Activated CD4-positive, alpha-beta memory T cell treated with anti-CD3 and anti-CD28 coated beads, Interleukin-2, amount 10 ng/mL, durations not matched to agents 7 days and 5 days (primary cell): Measurements from ENCODE around the gene ARCN1. TPM values are rescaled to one million over a fixed set of nuclear protein-coding genes. Genes with fewer than 3 reads are reported as not detected.
"Not testable (repeated sequence)": the region's sequence is repeated elsewhere in the genome, so short reads cannot be mapped to it uniquely, and the experiment has no call there.

Experiments
- CTCF ChIA-PET: fragments of 350-600 bp; sonication (Branson Sonifier 250); formaldehyde crosslinking; loops from one replicate; lab custom pipeline; 2021; ENCODE audit warnings: antibody characterized with exemption, inconsistent platforms; lab: Charles Lee
- POLR2A ChIA-PET: fragments of 350-600 bp; sonication (Branson Sonifier 250); formaldehyde crosslinking; loops from one replicate; lab custom pipeline; 2021; ENCODE audit warnings: antibody characterized with exemption; lab: Charles Lee
- DNase-seq: peaks from one replicate; pipeline ENCODE4 v3.0.0-alpha.2; 2020
- H3K27ac Mint-ChIP-seq: one replicate; pipeline ENCODE4 v1.8.0; 2021; ENCODE audit warnings: mild to moderate bottlenecking, mixed read lengths
- H3K27me3 Mint-ChIP-seq: one replicate; pipeline ENCODE4 v1.8.0; 2021; ENCODE audit warnings: mixed read lengths
- H3K36me3 Mint-ChIP-seq: one replicate; pipeline ENCODE4 v1.8.0; 2021; ENCODE audit warnings: low read depth, mixed read lengths
- H3K4me1 Mint-ChIP-seq: one replicate; pipeline ENCODE4 v1.8.0; 2021; ENCODE audit warnings: mixed read lengths
- H3K4me3 Mint-ChIP-seq: one replicate; pipeline ENCODE4 v1.8.0; 2021; ENCODE audit warnings: mild to moderate bottlenecking, mixed read lengths
- H3K9me3 Mint-ChIP-seq: one replicate; pipeline ENCODE4 v1.8.0; 2021; ENCODE audit warnings: mixed read lengths
- total RNA-seq, 2 experiments: library from RNA; stranded (reverse); gene quantifications; one replicate each; pipeline ENCODE4 v1.2.3, GENCODE V29; 2021

The ARCN1 gene
- total RNA-seq, 2 experiments from 2014 or later = 138 to 141 TPM

DNA sequence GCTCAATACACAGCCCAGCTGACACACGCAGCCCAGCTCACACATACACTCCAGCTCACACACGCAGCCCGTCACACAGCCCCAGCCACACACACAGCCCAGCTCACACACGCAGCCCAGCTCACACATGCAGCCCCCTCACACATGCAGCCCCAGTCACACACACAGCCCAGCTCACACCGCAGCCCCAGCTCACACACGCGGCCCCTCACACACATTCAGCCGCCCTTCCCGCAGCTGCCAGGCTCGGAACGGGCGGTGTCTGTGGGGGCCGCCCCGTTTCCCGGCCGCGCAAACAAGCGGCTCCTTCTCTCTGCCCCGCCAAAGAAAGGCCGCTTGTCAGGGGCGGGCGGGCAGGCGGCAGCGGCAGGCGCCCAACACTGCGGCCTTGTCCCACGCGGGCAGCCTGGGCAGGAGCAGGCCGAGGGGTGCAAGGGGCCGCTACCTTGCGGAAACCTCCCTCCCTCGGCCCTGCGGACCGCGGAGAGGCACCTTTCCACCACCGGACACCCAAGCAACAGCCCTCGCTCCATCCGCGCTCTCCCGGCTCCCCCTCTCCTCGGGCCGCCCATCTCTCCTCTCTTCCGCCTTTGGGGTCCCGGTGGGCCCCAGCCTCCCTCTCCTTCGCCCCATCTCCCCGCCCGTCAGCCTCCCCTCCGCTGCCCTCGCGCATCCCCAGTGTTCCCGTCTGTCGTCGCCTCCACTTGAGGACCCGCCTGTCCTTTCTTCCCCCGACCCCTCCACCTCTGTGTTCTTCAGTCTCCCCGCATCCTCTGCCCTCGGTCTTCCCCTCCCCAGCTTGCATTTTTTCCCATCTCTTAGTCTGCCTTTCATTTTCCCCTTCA, 37.4 kb downstream of the ARCN1 start:
- Mint-ChIP-seq H3K9me3 (no peaks in the 10 kb centered on the region), H3K4me1 (peaks cover 26% of the 10 kb centered on the region), H3K27me3 (peaks cover 48% of the 10 kb centered on the region), H3K4me3 (peak overlapping the region; percentile 72), H3K36me3 (peaks cover 9% of the 10 kb centered on the region), H3K27ac (no peak overlapping the region)
- DNase-seq = no peak
- ChIA-PET CTCF (interaction anchor here (0.6 to 6.6 kb wide), 8 partner anchors 10 to 804 kb away, joined by 3 to 69 read pairs (median 3); no protein-coding TSS in a partner anchor), POLR2A (interaction anchor here (0.5 to 1.8 kb wide), 4 partner anchors 14 to 174 kb away, joined by 3 to 7 read pairs (median 5); partner anchors contain the start of genes ARCN1 and KMT2A)

DNA sequence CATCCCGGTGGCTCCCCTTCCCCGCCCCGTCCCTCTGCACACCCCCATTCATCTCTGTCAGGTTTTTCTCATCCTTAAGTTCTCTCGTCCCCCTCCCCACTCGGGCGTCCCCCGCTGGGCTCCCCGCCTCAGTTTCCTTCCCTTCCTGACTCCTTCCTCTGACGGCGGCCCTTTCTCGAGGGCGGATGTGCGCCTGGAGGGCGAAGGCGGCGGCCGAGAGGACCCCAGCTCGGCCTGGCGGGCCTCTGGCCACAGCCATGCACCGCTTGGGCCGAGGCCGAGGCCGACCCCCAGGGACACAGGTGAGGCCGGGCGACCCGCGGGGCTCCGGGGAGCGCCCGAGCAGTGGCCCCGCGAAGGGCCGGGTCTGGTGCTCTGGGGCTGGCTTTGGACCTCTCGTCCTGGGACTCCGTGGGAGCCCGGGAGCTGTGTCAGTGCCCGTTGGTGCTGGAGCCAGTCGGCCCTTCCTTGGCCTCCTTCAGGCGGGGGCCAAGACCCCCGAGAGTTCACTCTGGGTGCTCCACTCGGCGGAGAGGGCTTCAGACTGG, 38.1 kb downstream of the ARCN1 start:
- H3K4me3 Mint-ChIP-seq = peak overlapping the region; percentile 72
- no peak overlapping the region for H3K27ac Mint-ChIP-seq
- DNase-seq = no peak
- peaks cover 26% of the 10 kb centered on the region for H3K4me1 Mint-ChIP-seq
- no peaks in the 10 kb centered on the region for H3K9me3 Mint-ChIP-seq
- ChIA-PET CTCF (interaction anchor here (0.6 to 6.6 kb wide), 6 partner anchors 11 to 804 kb away, joined by 3 to 69 read pairs (median 4); no protein-coding TSS in a partner anchor), POLR2A (interaction anchor here (0.5 kb wide), 1 partner anchor 13 kb away, joined by 3 read pairs; no protein-coding TSS in a partner anchor)
- H3K27me3 Mint-ChIP-seq = peaks cover 48% of the 10 kb centered on the region
- peaks cover 9% of the 10 kb centered on the region for H3K36me3 Mint-ChIP-seq

DNA sequence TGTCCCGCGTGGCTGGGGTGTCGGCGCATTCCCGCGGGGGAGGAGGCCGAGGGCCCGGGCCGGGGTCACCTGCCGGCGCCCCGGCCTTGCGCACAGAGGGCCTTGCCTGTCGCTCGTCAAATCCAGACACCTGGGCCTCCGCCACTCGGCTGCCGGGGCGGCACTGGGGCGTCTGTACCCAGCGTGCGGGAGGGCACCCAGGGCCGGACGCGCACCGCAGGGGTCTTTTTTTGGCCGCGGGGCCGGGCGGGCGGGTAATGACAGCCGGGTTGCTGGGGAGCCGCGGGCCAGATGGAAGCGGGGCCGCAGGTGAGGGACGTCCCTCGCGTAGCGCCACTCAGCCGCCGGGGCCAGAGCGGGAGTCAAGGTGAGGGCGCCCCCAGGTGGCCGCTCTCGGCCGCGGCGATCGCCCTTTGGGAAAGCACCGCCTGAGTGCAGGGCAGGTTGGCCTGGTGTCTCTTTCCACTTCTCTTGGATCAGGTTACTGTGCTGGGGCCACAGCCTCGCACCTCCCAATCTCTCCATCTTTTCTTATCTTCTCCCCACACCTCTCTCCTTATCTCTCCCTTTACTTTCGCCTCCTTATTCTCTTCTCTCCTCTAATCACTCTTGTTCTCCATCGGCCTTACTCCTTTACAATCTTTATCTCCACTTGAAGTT, 38.7 kb downstream of the ARCN1 start:
- H3K27ac Mint-ChIP-seq = no peak overlapping the region
- DNase-seq = peak; percentile 82

DNA sequence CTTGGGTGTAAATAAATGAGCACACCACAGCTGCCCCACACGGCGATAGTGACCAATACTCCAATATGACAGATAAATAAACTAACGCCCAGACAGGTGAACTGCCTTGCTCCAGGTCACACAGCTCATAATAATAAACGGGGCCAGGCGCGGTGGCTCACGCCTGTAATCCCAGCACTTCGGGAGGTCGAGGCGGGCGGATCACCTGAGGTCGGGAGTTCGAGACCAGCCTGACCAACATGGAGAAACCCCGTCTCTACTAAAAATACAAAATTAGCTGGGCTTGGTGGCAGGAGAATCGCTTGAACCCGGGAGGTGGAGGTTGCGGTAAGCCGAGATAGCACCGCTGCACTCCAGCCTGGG, 39.2 kb downstream of the ARCN1 start:
- CTCF ChIA-PET = interaction anchor here (0.7 to 6.6 kb wide), 9 partner anchors 10 to 178 kb away, joined by 3 to 69 read pairs (median 5); no protein-coding TSS in a partner anchor
- Mint-ChIP-seq H3K4me1 (peaks cover 26% of the 10 kb centered on the region), H3K4me3 (peak overlapping the region; percentile 50), H3K27me3 (peaks cover 43% of the 10 kb centered on the region)
- DNase-seq, H3K9me3 Mint-ChIP-seq, H3K36me3 Mint-ChIP-seq, H3K27ac Mint-ChIP-seq, POLR2A ChIA-PET: not testable (repeated sequence)

More for the DNA sequence above, 38.7 kb downstream of the ARCN1 start:
- ChIA-PET CTCF (interaction anchor here (0.7 to 6.6 kb wide), 6 partner anchors 10 to 179 kb away, joined by 3 to 69 read pairs (median 4); no protein-coding TSS in a partner anchor), POLR2A (no interaction called here)
- H3K4me1 Mint-ChIP-seq = peaks cover 26% of the 10 kb centered on the region
- no peaks in the 10 kb centered on the region for H3K9me3 Mint-ChIP-seq
- peaks cover 48% of the 10 kb centered on the region for H3K27me3 Mint-ChIP-seq
- H3K4me3 Mint-ChIP-seq = peak overlapping the region; percentile 50
- H3K36me3 Mint-ChIP-seq = peaks cover 9% of the 10 kb centered on the region

- ChIA-PET CTCF (interaction anchor here (0.6 to 6.6 kb wide), 9 partner anchors 10 to 345 kb away, joined by 3 to 69 read pairs (median 4); no protein-coding TSS in a partner anchor), POLR2A (interaction anchor here (1.4 kb wide), 1 partner anchor 40 kb away, joined by 3 read pairs; the partner anchor contains the start of gene ARCN1)
- no peak for DNase-seq
- Mint-ChIP-seq H3K27ac (no peak overlapping the region), H3K4me3 (no peak overlapping the region), H3K4me1 (peaks cover 21% of the 10 kb centered on the region), H3K27me3 (peaks cover 36% of the 10 kb centered on the region), H3K36me3 (peaks cover 9% of the 10 kb centered on the region), H3K9me3 (no peaks in the 10 kb centered on the region)
These were observed 40.2 kb downstream of the ARCN1 start for GRCh38 chr11:118612378-118612777.

GRCh38 chr11:118614511-118614910, 42.3 kb downstream of the ARCN1 start:
- H3K27ac Mint-ChIP-seq = no peak overlapping the region
- peaks cover 23% of the 10 kb centered on the region for H3K27me3 Mint-ChIP-seq
- peaks cover 10% of the 10 kb centered on the region for H3K4me1 Mint-ChIP-seq
- no peaks in the 10 kb centered on the region for H3K36me3 Mint-ChIP-seq
- ChIA-PET CTCF (interaction anchor here (6.6 kb wide), 1 partner anchor 20 kb away, joined by 69 read pairs; no protein-coding TSS in a partner anchor), POLR2A (no interaction called here)
- DNase-seq = no peak
- H3K4me3 Mint-ChIP-seq = no peak overlapping the region
- no peaks in the 10 kb centered on the region for H3K9me3 Mint-ChIP-seq

- H3K27ac Mint-ChIP-seq = no peak overlapping the region
- H3K27me3 Mint-ChIP-seq = peaks cover 19% of the 10 kb centered on the region
- DNase-seq = no peak
- H3K9me3 Mint-ChIP-seq = no peaks in the 10 kb centered on the region
- peaks cover 8% of the 10 kb centered on the region for H3K4me1 Mint-ChIP-seq
- POLR2A ChIA-PET = no interaction called here
- no peaks in the 10 kb centered on the region for H3K36me3 Mint-ChIP-seq
- no peak overlapping the region for H3K4me3 Mint-ChIP-seq
- CTCF ChIA-PET = no interaction called here
These were observed 43.2 kb downstream of the ARCN1 start for GRCh38 chr11:118615282-118615975.

- Mint-ChIP-seq H3K27ac (no peak overlapping the region), H3K27me3 (peaks cover 24% of the 10 kb centered on the region), H3K4me3 (no peak overlapping the region), H3K36me3 (no peaks in the 10 kb centered on the region), H3K9me3 (no peaks in the 10 kb centered on the region), H3K4me1 (peaks cover 13% of the 10 kb centered on the region)
- ChIA-PET POLR2A (no interaction called here), CTCF (no interaction called here)
- no peak for DNase-seq
These were observed 43.8 kb downstream of the ARCN1 start for GRCh38 chr11:118615976-118616371.

GRCh38 chr11:118618115-118618990, 46.1 kb downstream of the ARCN1 start:
- Mint-ChIP-seq H3K4me1 (peaks cover 10% of the 10 kb centered on the region), H3K36me3 (no peaks in the 10 kb centered on the region), H3K4me3 (no peak overlapping the region), H3K9me3 (no peaks in the 10 kb centered on the region), H3K27ac (no peak overlapping the region), H3K27me3 (peaks cover 20% of the 10 kb centered on the region)
- no peak for DNase-seq
- POLR2A ChIA-PET = no interaction called here
- CTCF ChIA-PET = interaction anchor here (0.9 kb wide), 1 partner anchor 41 kb away, joined by 4 read pairs; no protein-coding TSS in a partner anchor

GRCh38 chr11:118618991-118619375, 46.8 kb downstream of the ARCN1 start:
- Mint-ChIP-seq H3K4me3 (no peak overlapping the region), H3K36me3 (no peaks in the 10 kb centered on the region), H3K27me3 (peaks cover 17% of the 10 kb centered on the region), H3K27ac (no peak overlapping the region), H3K9me3 (no peaks in the 10 kb centered on the region), H3K4me1 (peaks cover 10% of the 10 kb centered on the region)
- POLR2A ChIA-PET = no interaction called here
- CTCF ChIA-PET = interaction anchor here (0.8 to 0.9 kb wide), 2 partner anchors 17 to 40 kb away, joined by 3 to 4 read pairs; no protein-coding TSS in a partner anchor
- no peak for DNase-seq

DNA sequence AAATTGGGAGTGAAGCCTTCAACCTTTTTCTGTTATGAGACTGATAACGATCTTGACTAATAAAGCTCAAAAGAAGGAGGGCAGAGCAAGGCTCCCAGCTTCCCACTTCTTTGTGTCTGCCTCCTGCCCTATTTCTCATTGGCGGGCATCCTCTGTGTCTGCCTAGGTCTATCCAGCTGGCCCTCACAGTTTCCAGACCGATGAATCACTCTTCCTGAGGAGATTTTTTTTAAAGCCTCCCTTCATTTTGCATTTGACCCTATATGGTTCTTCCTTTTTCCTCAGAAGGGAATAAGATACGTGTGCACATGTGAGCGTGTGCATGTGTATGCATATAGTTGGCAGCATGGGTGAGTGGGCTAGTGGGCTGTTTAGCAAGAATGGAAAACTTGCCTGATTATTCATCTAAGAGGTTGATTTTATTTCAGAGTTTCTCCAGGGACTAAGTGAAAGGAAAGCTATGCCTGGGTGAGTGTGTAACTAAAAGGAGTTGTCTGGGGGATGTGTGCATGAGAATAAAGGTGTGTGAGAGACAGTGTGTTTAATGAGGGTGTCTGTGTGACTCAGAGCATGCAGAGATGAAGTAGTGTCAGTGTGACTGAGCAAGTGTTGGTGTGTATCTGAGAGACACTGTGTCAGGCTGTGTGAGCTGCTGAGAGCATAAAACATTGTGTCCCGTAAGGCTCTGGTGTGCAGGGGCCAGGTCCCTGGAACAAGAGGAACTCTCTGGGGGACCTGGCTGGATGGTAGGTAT, 47.4 kb downstream of the ARCN1 start:
- peaks cover 10% of the 10 kb centered on the region for H3K4me1 Mint-ChIP-seq
- no peaks in the 10 kb centered on the region for H3K9me3 Mint-ChIP-seq
- ChIA-PET POLR2A (no interaction called here), CTCF (interaction anchor here (0.8 to 0.9 kb wide), 2 partner anchors 16 to 40 kb away, joined by 3 to 4 read pairs; no protein-coding TSS in a partner anchor)
- H3K4me3 Mint-ChIP-seq = no peak overlapping the region
- H3K27ac Mint-ChIP-seq = no peak overlapping the region
- peaks cover 19% of the 10 kb centered on the region for H3K27me3 Mint-ChIP-seq
- H3K36me3 Mint-ChIP-seq = no peaks in the 10 kb centered on the region
- no peak for DNase-seq
